GM18505 (cell line): ENCODE data around the gene RANBP3L.

ENCODE experiments used
- ATAC-seq: cut with Tn5 transposase; IDR thresholded peaks from one replicate; pipeline ENCODE4 v1.9.1; 2021; ENCODE audit not compliant: unreplicated experiment
- POLR2A ChIP-seq: IDR thresholded peaks from 4 replicates; pipeline ENCODE4 v1.6.1; 2011; ENCODE audit warnings: borderline replicate concordance; ENCODE audit not compliant: insufficient read depth, insufficient read length; ENCODE audit errors: extremely low read depth

Gene RANBP3L

GRCh38 chr5:36232533-36232932 lies 69.2 kb downstream of the RANBP3L start:
- no peak for ATAC-seq

GRCh38 chr5:36230151-36230790 lies 71.4 kb downstream of the RANBP3L start:
- no peak for ATAC-seq
- TF ChIP-seq POLR2A: no peak

More at GRCh38 chr5:36232533-36232932, 69.2 kb downstream of the RANBP3L start:
- no peak for TF ChIP-seq POLR2A

GRCh38 chr5:36228505-36228904 lies 73.2 kb downstream of the RANBP3L start:
- ATAC-seq: no peak
- TF ChIP-seq POLR2A: no peak

- no peak for TF ChIP-seq POLR2A
Measured at GRCh38 chr5:36227046-36227445, 74.7 kb downstream of the RANBP3L start.

GRCh38 chr5:36222620-36223019 lies 79.1 kb downstream of the RANBP3L start:
- no peak for TF ChIP-seq POLR2A
- no peak for ATAC-seq

More at GRCh38 chr5:36227046-36227445, 74.7 kb downstream of the RANBP3L start:
- ATAC-seq: no peak

- no peak for ATAC-seq
- no peak for TF ChIP-seq POLR2A
Measured at GRCh38 chr5:36217988-36218387, 83.7 kb downstream of the RANBP3L start.

- no peak for TF ChIP-seq POLR2A
- no peak for ATAC-seq
Measured at GRCh38 chr5:36217567-36217966, 84.1 kb downstream of the RANBP3L start.

- no peak for TF ChIP-seq POLR2A
- ATAC-seq: no peak
Measured at GRCh38 chr5:36215910-36216309, 85.8 kb downstream of the RANBP3L start.

- TF ChIP-seq POLR2A: no peak
- no peak for ATAC-seq
Measured at GRCh38 chr5:36214436-36214835, 87.3 kb downstream of the RANBP3L start.

- ATAC-seq: no peak
- no peak for TF ChIP-seq POLR2A
Measured at GRCh38 chr5:36209664-36210063, 92.0 kb downstream of the RANBP3L start.

- no peak for TF ChIP-seq POLR2A
- ATAC-seq: no peak
Measured at GRCh38 chr5:36208786-36209185, 92.9 kb downstream of the RANBP3L start.

- TF ChIP-seq POLR2A: no peak
- ATAC-seq: no peak
Measured at GRCh38 chr5:36206913-36207312, 94.8 kb downstream of the RANBP3L start.

GRCh38 chr5:36205329-36205728 lies 96.4 kb downstream of the RANBP3L start:
- TF ChIP-seq POLR2A: no peak
- no peak for ATAC-seq

GRCh38 chr5:36202521-36202961 lies 99.2 kb downstream of the RANBP3L start:
- ATAC-seq: no peak
- no peak for TF ChIP-seq POLR2A

- no peak for ATAC-seq
- no peak for TF ChIP-seq POLR2A
Measured at GRCh38 chr5:36200513-36200912, 101.2 kb downstream of the RANBP3L start.
